ENCODE data around the gene SRPK3.
A peak's percentile ranks its signal among the peaks of the same experiment; 100 is the strongest.

SRPK3 gene

GRCh38 chrX:153765138-153766079 is 15.4 kb upstream of the SRPK3 start:
- peak overlapping the region; percentile 55 for H3K4me3 ChIP-seq (replicated peaks; ENCODE audit: low read depth, low read length)
- TF ChIP-seq CTCF (IDR thresholded peaks at IDR 0.05; ENCODE audit: low read length, missing control alignments), result no peak
- peak; percentile 12 for DNase-seq (ENCODE audit: low read depth)

GRCh38 chrX:153766098-153766817 is 14.6 kb upstream of the SRPK3 start:
- TF ChIP-seq CTCF (IDR thresholded peaks at IDR 0.05; ENCODE audit: low read length, missing control alignments), result no peak
- DNase-seq (ENCODE audit: low read depth), result peak; percentile 63

GRCh38 chrX:153766871-153767673 is 13.8 kb upstream of the SRPK3 start:
- no peak for DNase-seq (ENCODE audit: low read depth)
- no peak overlapping the region for H3K4me3 ChIP-seq (replicated peaks; ENCODE audit: low read depth, low read length)
- no peak for TF ChIP-seq CTCF (IDR thresholded peaks at IDR 0.05; ENCODE audit: low read length, missing control alignments)

More at GRCh38 chrX:153766098-153766817, 14.6 kb upstream of the SRPK3 start:
- H3K4me3 ChIP-seq (replicated peaks; ENCODE audit: low read depth, low read length), result peak overlapping the region; percentile 55

GRCh38 chrX:153767674-153768055 is 13.2 kb upstream of the SRPK3 start:
- H3K4me3 ChIP-seq (replicated peaks; ENCODE audit: low read depth, low read length), result no peak overlapping the region
- TF ChIP-seq CTCF (IDR thresholded peaks at IDR 0.05; ENCODE audit: low read length, missing control alignments), result no peak
- DNase-seq (ENCODE audit: low read depth), result no peak

GRCh38 chrX:153768311-153769157 is 12.3 kb upstream of the SRPK3 start:
- TF ChIP-seq CTCF (IDR thresholded peaks at IDR 0.05; ENCODE audit: low read length, missing control alignments), result no peak
- no peak overlapping the region for H3K4me3 ChIP-seq (replicated peaks; ENCODE audit: low read depth, low read length)
- DNase-seq (ENCODE audit: low read depth), result no peak
